IgD-negative memory B cell (primary cell): ENCODE results near the gene TBC1D22A. TPM values are rescaled to one million over a fixed set of nuclear protein-coding genes. Genes with fewer than 3 reads are reported as not detected.
"Not testable (repeated sequence)": the region's sequence is repeated elsewhere in the genome, so short reads cannot be mapped to it uniquely, and the experiment has no call there.

Experiments
- H3K27ac Mint-ChIP-seq, 3 donors: one replicate each; pipeline ENCODE4 v1.8.0; 2020 to 2022; ENCODE audit warnings: mild to moderate bottlenecking in 3 of 3, mixed read lengths in 3 of 3, moderate library complexity in 1 of 3
- H3K27me3 Mint-ChIP-seq: one replicate; pipeline ENCODE4 v1.8.0; 2021; ENCODE audit warnings: mixed read lengths
- H3K36me3 Mint-ChIP-seq: one replicate; pipeline ENCODE4 v1.8.0; 2020; ENCODE audit warnings: mild to moderate bottlenecking, mixed read lengths
- H3K4me1 Mint-ChIP-seq, 3 donors: one replicate each; pipeline ENCODE4 v1.8.0; 2020 to 2022; ENCODE audit warnings: mixed read lengths in 3 of 3, mild to moderate bottlenecking in 1 of 3
- H3K4me3 Mint-ChIP-seq, 4 donors: one replicate each; pipeline ENCODE4 v1.8.0; 2020 to 2022; ENCODE audit warnings: mild to moderate bottlenecking in 4 of 4, mixed read lengths in 4 of 4, moderate library complexity in 3 of 4
- H3K9me3 Mint-ChIP-seq, 3 donors: one replicate each; pipeline ENCODE4 v1.8.0; 2020 to 2021; ENCODE audit warnings: mixed read lengths in 3 of 3, mild to moderate bottlenecking in 1 of 3
- polyA plus RNA-seq: library from polyadenylated mRNA; unstranded; fragments of 300-500 nt; fragmentation: Illumina TruSeq; gene quantifications from one replicate; pipeline ENCODE4 v1.2.3, GENCODE V29; 2021

The TBC1D22A gene
- polyA plus RNA-seq, 1 donor from 2014 or later, result 64.3 TPM

GRCh38 chr22:46782200-46782599 lies 19.8 kb downstream of the TBC1D22A start:
- H3K9me3 Mint-ChIP-seq, H3K27me3 Mint-ChIP-seq, H3K36me3 Mint-ChIP-seq: not testable (repeated sequence)
- Mint-ChIP-seq H3K4me1 (peaks cover 42 to 61% (median 44%) of the 10 kb centered on the region in 3 donors), H3K27ac (peak overlapping the region; percentile 31 to 68 (median 44)), H3K4me3 (peak overlapping the region in 2 of 4 donors; percentile 8 to 9)

DNA sequence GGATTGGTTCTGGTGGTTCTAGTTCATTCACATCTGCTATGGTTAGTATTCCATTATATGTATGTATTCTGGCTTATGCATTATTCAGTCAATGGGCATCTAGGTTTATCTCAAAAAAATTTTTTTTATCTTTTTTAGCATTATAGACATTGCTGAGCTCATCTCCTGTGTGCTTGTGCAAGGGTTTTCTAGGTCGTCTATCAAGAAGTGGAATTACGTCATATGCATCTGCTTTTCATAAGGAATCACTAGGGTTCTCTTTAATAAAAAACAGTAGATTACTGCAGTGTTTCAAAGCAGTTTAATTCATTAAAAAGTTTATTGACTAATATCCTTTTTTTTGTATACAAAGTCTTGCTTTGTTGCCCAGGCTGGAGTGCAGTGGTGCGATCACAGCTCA lies 21.3 kb downstream of the TBC1D22A start:
- H3K27ac Mint-ChIP-seq, result peak overlapping the region in 1 of 3 donors; percentile 68
- H3K27me3 Mint-ChIP-seq, result no peaks in the 10 kb centered on the region
- H3K4me3 Mint-ChIP-seq, result peak overlapping the region in 1 of 4 donors; percentile 50
- H3K4me1 Mint-ChIP-seq, result peaks cover 41 to 58% (median 46%) of the 10 kb centered on the region in 3 donors
- H3K36me3 Mint-ChIP-seq, result no peaks in the 10 kb centered on the region
- no peaks in the 10 kb centered on the region for H3K9me3 Mint-ChIP-seq

DNA sequence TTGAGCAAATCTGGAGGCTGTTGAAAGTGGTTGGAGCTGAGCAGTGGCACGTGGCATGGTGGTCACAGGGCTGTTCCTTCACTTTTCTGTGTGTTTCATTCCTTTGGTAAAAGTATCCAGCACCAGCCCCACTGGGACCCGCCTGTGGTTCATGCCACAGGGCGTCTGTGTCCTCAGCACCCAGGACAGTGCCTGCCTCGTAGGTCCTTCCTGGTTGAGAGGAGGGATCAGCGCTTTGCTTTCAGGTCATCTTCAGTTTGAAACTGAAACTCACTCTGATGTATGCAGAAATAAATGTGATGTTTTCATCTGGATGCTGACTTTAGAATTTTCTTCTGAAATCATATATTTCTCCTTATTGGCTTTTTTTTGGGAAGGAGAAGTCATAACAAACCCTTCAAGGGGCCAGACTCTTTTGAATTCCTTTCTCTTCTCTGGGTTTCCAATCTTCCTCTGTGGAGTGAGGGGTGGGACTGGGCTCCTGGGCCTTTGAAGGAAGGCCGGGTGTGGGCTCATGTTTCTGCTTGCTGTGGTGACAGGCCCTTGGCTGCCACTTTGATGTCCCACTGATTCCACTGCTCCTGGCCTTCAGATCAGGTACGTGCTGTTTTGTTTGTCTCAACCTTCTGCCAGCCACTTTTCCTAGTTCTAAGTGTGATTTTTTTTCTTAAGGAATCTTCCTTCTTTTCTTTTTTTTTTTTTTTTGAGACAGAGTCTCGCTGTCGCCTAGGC lies 26.2 kb downstream of the TBC1D22A start:
- H3K4me3 Mint-ChIP-seq, result peak overlapping the region in 3 of 4 donors; percentile 53 to 88 (median 85)
- H3K27me3 Mint-ChIP-seq, result no peaks in the 10 kb centered on the region
- peaks cover 41 to 55% (median 51%) of the 10 kb centered on the region in 3 donors for H3K4me1 Mint-ChIP-seq
- H3K36me3 Mint-ChIP-seq, result peaks cover 2% of the 10 kb centered on the region
- H3K27ac Mint-ChIP-seq, result peak overlapping the region; percentile 47 to 74 (median 53)
- H3K9me3 Mint-ChIP-seq, result no peaks in the 10 kb centered on the region

- Mint-ChIP-seq H3K36me3 (peaks cover 2% of the 10 kb centered on the region), H3K4me3 (peak overlapping the region in 1 of 4 donors; percentile 9), H3K4me1 (peaks cover 40 to 50% (median 41%) of the 10 kb centered on the region in 3 donors), H3K27me3 (no peaks in the 10 kb centered on the region), H3K27ac (peak overlapping the region in 2 of 3 donors; percentile 59 to 91), H3K9me3 (no peaks in the 10 kb centered on the region)
These were observed 27.5 kb downstream of the TBC1D22A start for GRCh38 chr22:46789992-46790391.

DNA sequence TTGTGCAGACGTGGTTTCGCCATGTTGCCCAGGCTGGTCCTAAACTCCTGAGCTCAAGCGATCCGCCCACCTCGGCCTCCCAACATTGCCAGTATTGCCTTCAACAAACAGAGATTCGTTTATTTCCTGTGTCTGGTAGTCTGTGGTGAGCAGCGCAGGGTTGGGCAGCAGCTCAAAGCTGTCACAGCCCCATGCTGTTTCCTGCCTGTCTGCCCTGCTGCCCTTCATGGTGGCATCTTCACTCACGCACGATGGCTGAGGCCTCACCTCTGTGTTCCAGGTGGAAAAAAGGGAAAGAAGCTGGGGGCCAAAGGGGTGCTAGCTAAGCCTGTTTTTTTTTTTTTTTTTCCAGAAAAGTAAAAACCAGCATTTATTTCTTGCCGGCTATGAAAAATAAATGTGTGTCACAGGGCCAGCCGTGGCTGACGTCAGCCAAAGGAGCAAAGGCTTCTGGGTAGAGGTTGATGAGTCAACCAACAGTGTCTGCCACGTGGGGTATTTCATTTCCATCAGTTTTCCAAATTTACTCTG lies 28.8 kb downstream of the TBC1D22A start:
- peak overlapping the region; percentile 57 to 88 (median 76) for H3K4me3 Mint-ChIP-seq
- peak overlapping the region; percentile 91 to 97 (median 95) for H3K27ac Mint-ChIP-seq
- peaks cover 33 to 39% (median 34%) of the 10 kb centered on the region in 3 donors for H3K4me1 Mint-ChIP-seq
- no peaks in the 10 kb centered on the region for H3K9me3 Mint-ChIP-seq
- H3K36me3 Mint-ChIP-seq, result peaks cover 2% of the 10 kb centered on the region
- no peaks in the 10 kb centered on the region for H3K27me3 Mint-ChIP-seq

- Mint-ChIP-seq H3K9me3 (no peaks in the 10 kb centered on the region), H3K4me1 (peaks cover 34 to 40% (median 37%) of the 10 kb centered on the region in 3 donors), H3K27ac (peak overlapping the region; percentile 39 to 95 (median 91)), H3K27me3 (no peaks in the 10 kb centered on the region), H3K36me3 (peaks cover 2% of the 10 kb centered on the region), H3K4me3 (no peak overlapping the region)
These were observed 29.8 kb downstream of the TBC1D22A start for GRCh38 chr22:46792061-46792796.

DNA sequence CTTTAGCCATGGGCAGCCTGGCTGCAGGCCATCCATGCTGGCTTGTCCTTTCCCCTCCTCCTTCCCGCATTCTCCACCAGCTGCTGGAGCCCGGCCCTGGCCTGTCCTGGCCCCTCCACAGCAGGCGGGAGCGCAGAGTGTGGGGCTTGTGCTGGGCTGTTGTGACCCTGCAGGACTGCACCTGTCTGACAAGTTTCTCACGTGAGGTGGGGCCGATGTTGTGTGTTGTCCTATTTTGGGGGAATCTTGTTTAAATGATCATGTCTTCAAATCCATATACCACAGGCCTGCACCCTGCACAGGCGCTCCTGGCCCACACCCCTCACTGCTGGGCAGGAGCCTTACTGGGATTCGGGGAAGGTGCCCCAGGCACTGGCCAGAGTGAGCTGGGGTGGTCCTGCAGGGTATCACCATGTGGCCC lies 30.4 kb downstream of the TBC1D22A start:
- Mint-ChIP-seq H3K4me3 (no peak overlapping the region), H3K9me3 (no peaks in the 10 kb centered on the region), H3K4me1 (peaks cover 34 to 40% (median 34%) of the 10 kb centered on the region in 3 donors), H3K27ac (peak overlapping the region in 1 of 3 donors; percentile 76), H3K36me3 (peaks cover 2% of the 10 kb centered on the region), H3K27me3 (no peaks in the 10 kb centered on the region)

DNA sequence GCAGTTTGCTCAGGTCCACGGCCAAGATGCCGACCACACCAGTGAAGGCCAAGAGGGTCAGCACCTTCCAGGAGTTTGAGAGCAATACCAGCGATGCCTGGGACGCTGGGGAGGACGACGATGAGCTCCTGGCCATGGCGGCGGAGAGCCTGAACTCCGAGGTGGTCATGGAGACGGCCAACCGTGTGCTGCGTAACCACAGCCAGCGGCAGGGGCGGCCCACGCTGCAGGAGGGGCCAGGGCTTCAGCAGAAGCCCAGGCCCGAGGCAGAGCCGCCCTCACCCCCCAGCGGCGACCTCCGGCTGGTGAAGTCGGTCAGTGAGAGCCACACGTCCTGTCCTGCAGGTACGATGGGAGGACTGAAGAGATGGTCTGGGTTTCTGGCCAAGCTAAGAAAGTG lies 31.0 kb downstream of the TBC1D22A start:
- Mint-ChIP-seq H3K4me1 (peaks cover 31 to 37% (median 33%) of the 10 kb centered on the region in 3 donors), H3K27ac (no peak overlapping the region), H3K4me3 (no peak overlapping the region), H3K27me3 (no peaks in the 10 kb centered on the region), H3K9me3 (no peaks in the 10 kb centered on the region), H3K36me3 (peaks cover 3% of the 10 kb centered on the region)

- Mint-ChIP-seq H3K27me3 (no peaks in the 10 kb centered on the region), H3K9me3 (no peaks in the 10 kb centered on the region), H3K4me3 (no peak overlapping the region), H3K36me3 (peaks cover 5% of the 10 kb centered on the region), H3K27ac (peak overlapping the region in 1 of 3 donors; percentile 56), H3K4me1 (peaks cover 31 to 38% (median 33%) of the 10 kb centered on the region in 3 donors)
These were observed 31.6 kb downstream of the TBC1D22A start for GRCh38 chr22:46794067-46794466.

- Mint-ChIP-seq H3K4me1 (peaks cover 30 to 39% (median 34%) of the 10 kb centered on the region in 3 donors), H3K27ac (peak overlapping the region in 1 of 3 donors; percentile 56), H3K9me3 (no peaks in the 10 kb centered on the region), H3K27me3 (no peaks in the 10 kb centered on the region), H3K4me3 (no peak overlapping the region), H3K36me3 (peaks cover 5% of the 10 kb centered on the region)
These were observed 32.0 kb downstream of the TBC1D22A start for GRCh38 chr22:46794491-46794890.

DNA sequence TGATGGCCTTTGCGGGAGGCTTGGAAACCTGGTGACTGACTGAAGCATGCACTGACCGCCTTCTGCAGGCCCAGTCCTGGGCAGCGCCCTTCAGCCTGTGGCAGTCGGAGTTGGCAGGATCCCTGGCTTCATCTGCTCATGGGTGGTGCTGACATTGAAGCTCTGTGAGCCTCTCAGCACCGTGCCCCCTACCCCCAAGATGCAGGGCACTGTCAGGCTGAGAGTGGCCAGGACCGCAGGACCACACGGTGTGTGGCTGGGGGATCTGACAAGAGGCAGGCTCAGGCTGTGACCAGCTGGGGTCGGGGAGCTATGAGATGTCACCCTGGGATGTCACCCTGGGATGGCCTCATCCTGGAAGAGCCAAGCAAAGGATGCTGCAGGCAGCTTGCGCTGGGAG lies 32.7 kb downstream of the TBC1D22A start:
- peaks cover 5% of the 10 kb centered on the region for H3K36me3 Mint-ChIP-seq

GRCh38 chr22:46795845-46796565 lies 33.6 kb downstream of the TBC1D22A start:
- H3K27ac Mint-ChIP-seq, result peak overlapping the region in 1 of 3 donors; percentile 53
- no peak overlapping the region for H3K4me3 Mint-ChIP-seq
- peaks cover 8% of the 10 kb centered on the region for H3K36me3 Mint-ChIP-seq
- H3K9me3 Mint-ChIP-seq, result no peaks in the 10 kb centered on the region
- peaks cover 27 to 32% (median 28%) of the 10 kb centered on the region in 3 donors for H3K4me1 Mint-ChIP-seq
- no peaks in the 10 kb centered on the region for H3K27me3 Mint-ChIP-seq

More for the DNA sequence above, 32.7 kb downstream of the TBC1D22A start:
- H3K9me3 Mint-ChIP-seq, result no peaks in the 10 kb centered on the region
- H3K4me1 Mint-ChIP-seq, result peaks cover 30 to 38% (median 35%) of the 10 kb centered on the region in 3 donors
- H3K4me3 Mint-ChIP-seq, result no peak overlapping the region
- no peaks in the 10 kb centered on the region for H3K27me3 Mint-ChIP-seq
- no peak overlapping the region for H3K27ac Mint-ChIP-seq

GRCh38 chr22:46796566-46797195 lies 34.2 kb downstream of the TBC1D22A start:
- peak overlapping the region in 1 of 3 donors; percentile 71 for H3K27ac Mint-ChIP-seq
- H3K4me3 Mint-ChIP-seq, result no peak overlapping the region
- no peaks in the 10 kb centered on the region for H3K27me3 Mint-ChIP-seq
- peaks cover 6% of the 10 kb centered on the region for H3K36me3 Mint-ChIP-seq
- H3K9me3 Mint-ChIP-seq, result no peaks in the 10 kb centered on the region
- H3K4me1 Mint-ChIP-seq, result peaks cover 20 to 25% (median 23%) of the 10 kb centered on the region in 3 donors

- no peaks in the 10 kb centered on the region for H3K9me3 Mint-ChIP-seq
- H3K4me1 Mint-ChIP-seq, result peaks cover 19 to 27% (median 25%) of the 10 kb centered on the region in 3 donors
- H3K4me3 Mint-ChIP-seq, result no peak overlapping the region
- peaks cover 9% of the 10 kb centered on the region for H3K36me3 Mint-ChIP-seq
- H3K27me3 Mint-ChIP-seq, result no peaks in the 10 kb centered on the region
- H3K27ac Mint-ChIP-seq, result peak overlapping the region in 2 of 3 donors; percentile 71 to 83
These were observed 34.9 kb downstream of the TBC1D22A start for GRCh38 chr22:46797355-46797754.
